GM18511 (cell line): Measurements from ENCODE around the gene FIBIN.

ENCODE experiments used
- ATAC-seq: cut with Tn5 transposase; IDR thresholded peaks from one replicate; pipeline ENCODE4 v1.9.1; 2021; ENCODE audit warnings: mild to moderate bottlenecking, moderate library complexity; ENCODE audit not compliant: unreplicated experiment

The FIBIN gene

DNA sequence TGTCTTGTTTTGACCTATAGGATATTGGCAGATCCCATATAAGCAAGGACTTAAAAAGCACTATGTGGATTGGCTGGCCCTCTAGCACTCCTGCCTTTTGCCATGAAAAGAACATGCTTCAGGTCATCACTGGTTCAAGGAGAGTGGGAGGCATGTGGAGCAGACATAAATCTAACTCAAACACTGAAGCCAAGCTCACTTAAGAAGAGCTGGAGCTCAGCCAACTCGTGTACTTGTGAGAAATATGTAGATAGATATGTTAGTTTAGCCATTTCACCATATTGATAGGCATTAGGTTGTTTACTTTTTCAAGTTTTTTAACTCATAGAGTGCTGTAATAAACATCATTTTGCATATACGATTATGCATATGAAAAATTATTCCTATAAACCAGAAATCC lies 26.8 kb downstream of the FIBIN start:
- ATAC-seq: no peak

DNA sequence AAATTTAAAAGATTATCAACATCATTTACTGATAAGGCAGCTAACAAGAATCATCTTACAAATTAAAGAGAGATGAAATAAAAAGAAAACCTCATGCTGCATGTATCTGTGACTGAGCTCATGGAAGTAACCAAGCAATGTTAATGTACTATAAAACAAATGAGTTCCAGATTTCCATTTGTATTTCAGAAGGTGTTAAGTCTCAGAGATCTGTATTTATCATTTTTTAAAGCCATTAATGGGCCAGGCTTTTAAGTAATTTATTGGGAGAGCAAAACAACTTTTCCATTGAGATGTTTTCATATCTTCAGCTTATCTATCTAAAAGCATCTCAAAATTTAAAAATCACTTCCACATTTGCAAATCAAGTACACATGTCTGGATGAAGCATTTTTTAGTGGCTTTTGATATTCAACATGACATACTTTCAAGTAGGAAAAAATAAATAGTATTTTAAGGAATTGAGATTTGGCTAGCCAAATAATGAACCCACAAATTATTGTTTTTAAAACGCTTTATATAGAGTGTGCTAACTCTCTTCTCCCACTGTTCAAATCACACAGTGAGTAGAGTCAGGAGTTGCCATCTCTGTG lies 28.8 kb downstream of the FIBIN start:
- ATAC-seq: no peak

GRCh38 chr11:27024865-27025264 lies 31.0 kb downstream of the FIBIN start:
- no peak for ATAC-seq

DNA sequence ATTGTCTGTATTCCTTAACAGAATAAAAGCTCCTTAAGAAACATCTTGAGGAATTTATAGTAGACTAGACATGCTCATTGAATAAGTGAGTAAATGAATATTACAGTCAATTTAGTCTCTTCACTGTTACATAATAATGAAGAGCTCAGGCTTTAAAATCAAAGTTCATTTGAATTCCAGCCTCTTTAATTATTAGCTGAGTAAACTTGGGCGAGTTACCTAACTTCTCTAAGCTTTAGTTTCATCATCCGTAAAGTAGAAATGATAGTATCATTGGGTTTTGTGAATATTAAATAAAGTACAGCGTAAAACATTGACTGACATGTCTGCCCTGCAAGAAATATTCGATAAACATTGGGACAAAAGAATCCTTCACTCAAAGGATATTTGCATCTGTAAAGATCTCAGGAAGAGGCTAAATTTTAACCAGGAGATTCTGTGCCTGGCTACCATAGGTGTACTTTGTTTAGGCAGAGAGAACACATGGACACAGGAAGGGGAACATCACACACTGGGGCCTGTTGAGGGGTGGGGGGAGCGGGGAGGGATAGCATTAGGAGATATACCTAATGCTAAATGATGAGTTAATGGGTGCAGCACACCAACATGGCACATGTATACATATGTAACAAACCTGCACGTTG lies 31.5 kb downstream of the FIBIN start:
- ATAC-seq: no peak

DNA sequence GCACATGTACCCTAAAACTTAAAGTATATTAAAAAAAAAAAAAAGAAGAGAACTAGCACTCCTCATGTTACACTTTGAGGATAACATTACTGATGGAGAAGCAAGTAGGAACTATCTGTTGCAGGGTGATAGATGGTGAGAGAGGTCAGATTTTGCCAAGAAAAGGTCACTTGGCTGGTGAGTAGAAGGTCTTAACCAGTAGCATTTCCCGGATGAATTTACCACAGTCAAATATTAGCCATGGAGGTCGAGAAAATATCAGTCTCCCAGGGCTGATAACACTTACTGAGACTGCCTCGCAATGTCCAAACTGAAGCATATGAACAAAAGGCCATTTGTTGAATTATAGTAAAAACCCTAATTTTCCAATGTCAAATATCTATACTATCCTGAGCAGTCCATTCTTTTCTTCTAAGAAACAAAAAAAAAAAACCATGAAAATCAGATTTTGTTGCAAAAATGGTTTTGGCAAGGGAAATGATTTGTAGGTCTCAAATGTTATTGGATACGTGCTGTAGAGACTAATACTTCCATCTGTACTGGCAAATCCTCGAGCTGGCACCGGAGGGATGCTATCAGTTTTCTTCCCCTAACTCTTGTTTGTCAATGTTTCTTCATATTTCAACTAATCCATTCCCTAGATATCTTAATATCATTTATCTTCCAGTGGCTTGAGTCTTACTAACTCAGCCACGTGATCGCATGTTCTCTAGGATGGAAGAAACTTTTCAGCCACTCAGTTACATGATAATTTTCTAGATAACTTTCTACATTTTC lies 32.2 kb downstream of the FIBIN start:
- no peak for ATAC-seq

DNA sequence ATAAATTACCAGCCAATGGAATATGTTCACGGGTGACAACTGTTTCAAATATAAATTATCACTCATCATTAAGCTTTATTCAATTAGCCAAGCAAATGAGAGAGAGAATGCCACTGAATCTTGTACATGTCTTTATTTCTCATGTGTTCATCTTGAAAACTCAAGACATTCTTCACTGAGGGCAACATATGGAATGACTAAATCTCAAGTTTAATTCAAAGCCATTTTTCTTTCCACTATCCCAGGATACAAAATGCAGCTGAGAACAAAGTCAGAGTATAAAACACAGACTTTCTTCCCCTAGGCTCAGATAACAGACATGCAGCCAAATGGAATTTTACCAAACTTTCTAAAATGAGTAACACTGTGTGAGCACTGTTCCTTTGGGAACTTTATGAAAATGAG lies 34.7 kb downstream of the FIBIN start:
- ATAC-seq: no peak

DNA sequence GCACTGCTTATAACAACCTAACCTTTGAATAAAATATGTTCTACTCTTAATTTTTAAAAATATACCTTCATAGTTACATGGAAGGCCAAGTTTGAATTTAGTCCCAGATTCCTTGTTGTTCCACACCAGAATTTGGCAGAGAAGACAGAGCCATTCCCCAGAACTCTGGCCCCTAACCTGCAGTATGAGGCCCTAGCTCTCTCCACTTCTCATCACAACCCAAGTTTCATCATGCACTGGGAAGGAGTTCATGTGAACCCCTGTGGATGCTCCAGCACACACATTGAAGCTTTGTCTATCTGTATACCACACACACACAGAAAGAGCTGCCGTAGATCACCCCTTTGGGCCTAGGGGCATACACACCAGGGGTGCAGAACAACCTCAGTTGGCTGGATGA lies 36.1 kb downstream of the FIBIN start:
- ATAC-seq: no peak

DNA sequence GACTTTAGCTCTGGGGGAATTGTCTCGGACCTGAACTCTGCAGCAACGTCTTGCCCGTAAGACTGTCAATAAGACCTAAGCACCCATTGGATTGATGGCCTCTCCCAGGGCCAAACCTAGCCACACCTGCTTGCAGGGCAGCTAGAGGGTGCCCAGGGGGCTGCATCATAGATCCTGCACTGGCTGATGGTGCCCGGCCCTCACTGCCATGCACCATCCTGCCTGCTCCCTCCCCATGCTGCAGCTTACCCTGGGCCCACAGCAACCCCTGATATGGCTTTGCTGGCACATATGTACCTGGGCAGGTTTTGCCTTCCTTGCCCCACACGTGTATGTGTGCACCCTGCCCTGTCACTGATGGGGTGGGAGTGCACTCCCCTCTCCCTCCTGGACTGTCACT lies 37.8 kb downstream of the FIBIN start:
- ATAC-seq: no peak

GRCh38 chr11:27039873-27040272 lies 46.0 kb downstream of the FIBIN start:
- ATAC-seq: no peak

DNA sequence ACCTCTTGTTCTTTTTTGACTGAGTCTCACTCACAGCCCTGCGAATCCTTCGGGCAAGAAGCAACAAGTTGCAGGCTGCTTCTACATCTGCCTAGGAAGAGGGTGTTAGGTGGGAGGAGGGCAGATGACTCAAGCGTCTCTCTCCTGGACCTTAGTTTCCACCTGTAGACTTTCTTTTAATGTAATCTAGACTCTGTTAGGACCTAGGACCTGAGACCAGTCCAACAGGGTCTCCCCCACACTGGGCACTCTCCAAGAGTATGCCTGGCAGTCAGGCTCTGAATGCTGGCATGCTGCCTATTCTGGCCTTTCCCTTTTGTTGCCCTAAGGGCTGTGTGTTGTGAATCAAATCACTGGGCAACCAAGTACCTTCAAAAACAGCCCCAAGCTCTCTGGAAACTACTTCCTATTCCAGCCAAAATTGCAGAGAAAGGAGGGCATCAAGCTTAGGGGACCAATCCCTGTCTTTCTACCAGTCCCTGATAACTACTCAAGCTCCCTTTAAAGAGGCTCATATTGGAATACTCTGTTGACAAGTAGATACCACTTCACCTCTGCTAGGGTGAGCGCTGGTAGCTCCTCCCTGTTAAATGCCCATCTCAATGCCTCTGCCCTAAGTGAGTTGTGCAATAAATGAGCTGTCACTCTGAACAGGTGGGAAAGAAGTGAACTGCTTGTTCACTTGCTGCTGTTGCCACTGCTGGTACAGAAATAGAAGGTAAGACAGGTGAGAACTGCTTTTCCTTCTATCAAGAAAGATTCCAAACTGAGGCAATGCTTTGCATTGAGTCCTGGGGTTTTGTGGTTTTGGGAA lies 46.6 kb downstream of the FIBIN start, which contains the start of gene BBOX1:
BBOX1 (plus strand) TSS at position 514 of the 814 bp plus-strand sequence. CDS start 14,616 bp downstream, outside the sequence.
- ATAC-seq: no peak

DNA sequence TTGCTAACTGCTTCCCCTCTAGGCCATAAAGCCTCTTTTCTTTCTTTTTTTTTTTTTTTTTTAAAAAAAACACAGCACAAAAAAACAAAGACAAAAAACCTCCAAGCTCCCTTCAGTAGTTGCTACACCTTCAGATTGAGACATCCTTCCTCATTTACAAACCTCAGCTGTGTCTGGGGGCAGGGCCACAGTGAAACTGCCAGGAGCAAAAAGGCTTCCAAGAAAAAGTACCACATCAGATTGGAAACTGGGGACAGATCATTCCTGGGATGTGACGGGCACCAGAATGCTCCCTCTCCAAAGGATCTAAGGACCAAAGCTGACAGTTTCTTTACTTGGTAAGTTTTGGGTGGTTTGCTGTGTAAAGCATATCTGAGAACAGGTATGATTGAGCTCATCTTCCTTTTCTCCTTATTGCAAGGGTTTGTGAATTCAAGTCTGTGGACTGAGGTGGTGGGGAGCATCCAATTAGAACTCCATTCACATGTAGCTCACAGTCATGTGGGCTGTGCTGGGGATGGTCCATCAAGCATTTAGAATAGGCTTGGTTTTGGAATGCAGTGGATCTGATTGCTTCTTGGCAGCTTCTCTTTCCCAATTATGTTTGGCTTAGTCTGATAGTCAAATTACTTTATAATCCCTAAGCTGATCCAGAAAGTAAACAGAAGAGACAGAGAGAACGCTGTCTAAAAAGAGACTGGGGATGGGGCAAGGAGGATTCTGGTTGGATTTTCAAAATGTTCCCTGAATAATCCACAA lies 47.4 kb downstream of the FIBIN start:
- ATAC-seq: no peak
